A549 (cell line): ENCODE measurements around the gene SFRP5. TPM values are rescaled to one million over a fixed set of nuclear protein-coding genes. Genes with fewer than 3 reads are reported as not detected.
A peak's percentile ranks its signal among the peaks of the same experiment; 100 is the strongest.

ENCODE experiments used
- ATAC-seq, 2 experiments: fragments of 200-7000 bp in 1 of 2; fragments of >200 bp in 1 of 2; cut with Nextera tagmentation in 1 of 2; cut with Tn5 transposase in 1 of 2; 3 replicates each; pipeline versions ENCODE4 v1.8.0 to v1.9.1; 2018 to 2020; ENCODE audit warnings: mild to moderate bottlenecking in 1 of 2, moderate library complexity in 1 of 2
- CTCF ChIA-PET: fragments of 300-600 bp; sonication (Branson Sonifier 250); formaldehyde crosslinking; extraction: SDS; loops from one replicate; lab custom pipeline; 2021; ENCODE audit warnings: antibody characterized with exemption, inconsistent platforms; lab: Yijun Ruan, JAX
- POLR2A ChIA-PET: fragments of 350-600 bp; formaldehyde crosslinking; extraction: SDS; loops from one replicate; lab custom pipeline; 2021; ENCODE audit warnings: antibody characterized with exemption, inconsistent platforms; lab: Yijun Ruan, JAX
- DNase-seq, 2 experiments: peaks; one replicate each; pipeline versions ENCODE4 v3.0.0 to v3.0.0-alpha.2; 2011 to 2016; ENCODE audit warnings: low read depth in 1 of 2, low spot score in 1 of 2
- FAIRE-seq: peaks from 2 replicates; lab custom pipeline; 2011; peaks lifted over from hg19 to GRCh38; lab: Jason Lieb, UNC
- H3K27ac ChIP-seq, 2 experiments: fragments of >200 bp; sonication (Bioruptor Twin); formaldehyde crosslinking; 3 replicates each; pipeline ENCODE4 v1.5.1; 2016 to 2017
- H3K4me1 ChIP-seq: fragments of >200 bp; sonication (Bioruptor Twin); formaldehyde crosslinking; 3 replicates; pipeline ENCODE4 v1.6.1; 2016
- H3K4me2 ChIP-seq: fragments of >200 bp; sonication (Bioruptor Twin); formaldehyde crosslinking; 3 replicates; pipeline ENCODE4 v1.6.1; 2016
- H3K4me3 ChIP-seq: fragments of >200 bp; sonication (Bioruptor Twin); formaldehyde crosslinking; 3 replicates; pipeline ENCODE4 v1.5.1; 2016
- H3K9me3 ChIP-seq: fragments of >200 bp; sonication (Bioruptor Twin); formaldehyde crosslinking; 3 replicates; pipeline ENCODE4 v1.6.1; 2016
- ATOH8 ChIP-seq: fragments of 250-450 bp; sonication (Bioruptor Pico); IDR thresholded peaks from 2 replicates; pipeline ENCODE4 v1.5.0; 2020; ENCODE audit warnings: low read depth, mild to moderate bottlenecking, moderate library complexity
- BCL3 ChIP-seq: fragments of >200 bp; sonication (Bioruptor Twin); formaldehyde crosslinking; IDR thresholded peaks from 3 replicates; pipeline ENCODE4 v1.6.1; 2016
- CBX8 ChIP-seq: fragments of 200-600 bp; sonication (generic); IDR thresholded peaks from 2 replicates; pipeline ENCODE4 v1.6.1; 2016
- CEBPB ChIP-seq, 2 experiments: fragments of >200 bp in 1 of 2; sonication (Bioruptor Twin) in 1 of 2; formaldehyde crosslinking in 1 of 2; IDR thresholded peaks; 2 replicates each; pipeline ENCODE4 v1.6.1; 2012 to 2016
- CHD2 ChIP-seq: fragments of 150-350 bp; IDR thresholded peaks from 2 replicates; pipeline ENCODE4 v1.6.1; 2014; ENCODE audit warnings: low read length; ENCODE audit not compliant: partially characterized antibody
- E2F6 ChIP-seq: IDR thresholded peaks from 2 replicates; pipeline ENCODE4 v1.6.1; 2012; ENCODE audit warnings: low read depth, borderline replicate concordance
- ELK1 ChIP-seq: fragments of 150-350 bp; IDR thresholded peaks from 2 replicates; pipeline ENCODE4 v1.6.1; 2014; ENCODE audit warnings: low read depth, mild to moderate bottlenecking, low read length
- EP300 ChIP-seq, 2 experiments: fragments of >200 bp; sonication (Bioruptor Twin); formaldehyde crosslinking; IDR thresholded peaks; 2 replicates in 1 of 2; 3 replicates in 1 of 2; pipeline ENCODE4 v1.6.1; 2016 to 2017
- FOSB ChIP-seq: fragments of 250-450 bp; sonication (Bioruptor Pico); IDR thresholded peaks from 2 replicates; pipeline ENCODE4 v1.5.0; 2020; ENCODE audit warnings: mild to moderate bottlenecking, moderate library complexity
- FOXS1 ChIP-seq: fragments of 250-450 bp; sonication (Bioruptor Pico); IDR thresholded peaks from 2 replicates; pipeline ENCODE4 v1.5.0; 2020; ENCODE audit warnings: mild to moderate bottlenecking, moderate library complexity
- HES2 ChIP-seq: fragments of >200 bp; sonication (Bioruptor Twin); formaldehyde crosslinking; IDR thresholded peaks from 2 replicates; pipeline ENCODE4 v1.6.1; 2016
- HEYL ChIP-seq: fragments of 250-450 bp; sonication (Bioruptor Pico); IDR thresholded peaks from 2 replicates; pipeline ENCODE4 v1.8.0; 2021; ENCODE audit warnings: mild to moderate bottlenecking, moderate library complexity
- JUNB ChIP-seq: fragments of >200 bp; sonication (Bioruptor Twin); formaldehyde crosslinking; IDR thresholded peaks from 2 replicates; pipeline ENCODE4 v1.6.1; 2016
- KDM1A ChIP-seq: fragments of 200-600 bp; sonication (generic); IDR thresholded peaks from 2 replicates; pipeline ENCODE4 v1.6.1; 2016; ENCODE audit warnings: low read depth, mild to moderate bottlenecking
- MAFK ChIP-seq: fragments of 450-650 bp; IDR thresholded peaks from 2 replicates; pipeline ENCODE4 v1.6.1; 2014; ENCODE audit not compliant: partially characterized antibody
- NFE2L2 ChIP-seq: fragments of 150-350 bp; conservative IDR thresholded peaks from 2 replicates; pipeline ENCODE4 v1.6.1; 2014; ENCODE audit warnings: low read length
- NPAS2 ChIP-seq: fragments of 250-450 bp; sonication (Bioruptor Pico); IDR thresholded peaks from 2 replicates; pipeline ENCODE4 v1.8.0; 2022; ENCODE audit warnings: mild to moderate bottlenecking, moderate library complexity, borderline replicate concordance
- PBX3 ChIP-seq: IDR thresholded peaks from 2 replicates; pipeline ENCODE4 v1.6.1; 2012
- POLR2A ChIP-seq: IDR thresholded peaks from 2 replicates; pipeline ENCODE4 v1.6.1; 2012; ENCODE audit warnings: mild to moderate bottlenecking, low read length
- RARB ChIP-seq: fragments of 250-450 bp; sonication (Bioruptor Pico); IDR thresholded peaks from 2 replicates; pipeline ENCODE4 v1.8.0; 2021; ENCODE audit warnings: mild to moderate bottlenecking, moderate library complexity
- RCOR1 ChIP-seq: fragments of 150-350 bp; IDR thresholded peaks from 2 replicates; pipeline ENCODE4 v1.6.1; 2014; ENCODE audit warnings: antibody characterized with exemption, low read length, low read depth
- SMC3 ChIP-seq: fragments of >200 bp; sonication (Bioruptor Twin); formaldehyde crosslinking; IDR thresholded peaks from 3 replicates; pipeline ENCODE4 v1.6.1; 2018; ENCODE audit warnings: inconsistent platforms
- TFCP2L1 ChIP-seq: fragments of 250-450 bp; sonication (Bioruptor Pico); IDR thresholded peaks from 2 replicates; pipeline ENCODE4 v1.5.0; 2021; ENCODE audit warnings: mild to moderate bottlenecking
- TP53 ChIP-seq: fragments of 250-450 bp; sonication (Bioruptor Pico); IDR thresholded peaks from 2 replicates; pipeline ENCODE4 v1.5.0; 2021; ENCODE audit warnings: mild to moderate bottlenecking, moderate library complexity
- WGBS: methylation state at CpG from one replicate; pipeline ENCODE4 v1.1.6; 2017; ENCODE audit errors: missing lambda C conversion rate; 5-methylcytosine and 5-hydroxymethylcytosine counted together
- polyA plus RNA-seq, 4 experiments: library from polyadenylated mRNA; depleted of rRNA in 3 of 4; stranded (reverse); fragments of >200 nt; fragmentation: RNase III in 1 of 4; extraction: RNeasy Plus Mini Kit Qiagen cat#74134 plus additional on column Dnase treatment in 1 of 4; gene quantifications; 2 replicates in 3 of 4; 3 replicates in 1 of 4; pipeline ENCODE4 v1.2.3, GENCODE V29; 2011 to 2017

SFRP5 gene
- polyA plus RNA-seq, 2 of the 4 experiments (the other 2 are of a cell fraction) = 0.50 to 1.2 TPM

DNA sequence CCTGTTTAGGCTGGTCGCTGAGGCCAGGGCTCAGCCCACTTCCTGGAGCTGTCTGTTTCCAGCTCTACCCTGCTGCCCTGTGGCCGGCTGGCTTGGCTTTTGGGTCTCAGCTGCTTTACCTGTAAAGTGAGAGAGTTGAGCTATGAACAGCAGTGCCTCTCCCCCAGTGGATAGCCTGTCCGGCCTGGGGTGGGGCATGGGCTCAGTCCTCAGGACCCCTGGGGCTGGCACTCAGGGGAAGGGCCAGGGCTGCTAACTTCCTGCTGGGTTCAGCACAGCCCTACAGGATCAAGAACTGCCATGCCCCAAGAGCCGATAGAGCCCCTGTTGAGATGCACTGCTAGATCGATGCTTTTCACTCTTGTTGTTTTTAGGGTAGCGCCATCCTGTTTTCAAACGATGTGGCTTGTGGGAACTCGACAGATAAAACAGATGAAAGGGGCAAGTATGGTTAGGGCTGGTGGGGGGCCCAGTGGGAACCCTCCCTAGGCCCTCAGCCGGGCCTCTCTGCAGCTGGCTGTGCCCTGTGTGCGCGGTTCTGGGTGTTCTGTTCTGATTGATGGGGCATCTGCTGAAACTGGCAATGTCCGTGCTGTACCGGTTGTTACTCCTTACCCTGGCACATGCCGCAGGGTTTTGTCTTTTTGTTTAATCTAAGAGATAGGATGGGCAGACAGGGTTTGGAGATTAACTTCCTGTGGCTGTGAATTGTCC is 10.0 kb upstream of the SFRP5 start:
- FAIRE-seq (no peak), ATAC-seq (peak; percentile 12 to 40; a peak in 3 of 6 replicates), DNase-seq (no peak)
- WGBS = 73% methylated on average over 14 of the region's 14 CpGs
- no peak overlapping the region for H3K4me2 ChIP-seq
- no peak overlapping the region for H3K4me3 ChIP-seq
- no peaks in the 10 kb centered on the region for H3K9me3 ChIP-seq
- CTCF ChIA-PET = interaction anchor here (0.7 to 11.6 kb wide), 6 partner anchors 10 to 1606 kb away, joined by 3 to 82 read pairs (median 4); no protein-coding TSS in a partner anchor
- no peaks in the 10 kb centered on the region for H3K4me1 ChIP-seq
- no peak for TF ChIP-seq PBX3
- no peak for TF ChIP-seq RCOR1
- no peak for TF ChIP-seq NFE2L2
- no peak for TF ChIP-seq CHD2
- TF ChIP-seq RARB (CRISPR knock-in tag) = no peak
- TF ChIP-seq POLR2A = no peak
- TF ChIP-seq BCL3 = no peak
- no peak for TF ChIP-seq HES2
- no peak for TF ChIP-seq ATOH8
- TF ChIP-seq TP53 (CRISPR knock-in tag) = no peak
- no peak for TF ChIP-seq MAFK
- TF ChIP-seq E2F6 = no peak
- TF ChIP-seq JUNB = no peak
- TF ChIP-seq CEBPB (IDR thresholded peaks at IDR 0.05) = no peak
- no peak for TF ChIP-seq NPAS2 (CRISPR knock-in tag)
- TF ChIP-seq TFCP2L1 (CRISPR knock-in tag) = no peak
- no peak for TF ChIP-seq SMC3
- no peak for TF ChIP-seq FOXS1 (CRISPR knock-in tag)
- TF ChIP-seq HEYL (CRISPR knock-in tag) = no peak
- POLR2A ChIA-PET = no interaction called here
- peak overlapping the region in 1 of 2 experiments; percentile 27; a peak in 1 of 6 replicates for H3K27ac ChIP-seq

DNA sequence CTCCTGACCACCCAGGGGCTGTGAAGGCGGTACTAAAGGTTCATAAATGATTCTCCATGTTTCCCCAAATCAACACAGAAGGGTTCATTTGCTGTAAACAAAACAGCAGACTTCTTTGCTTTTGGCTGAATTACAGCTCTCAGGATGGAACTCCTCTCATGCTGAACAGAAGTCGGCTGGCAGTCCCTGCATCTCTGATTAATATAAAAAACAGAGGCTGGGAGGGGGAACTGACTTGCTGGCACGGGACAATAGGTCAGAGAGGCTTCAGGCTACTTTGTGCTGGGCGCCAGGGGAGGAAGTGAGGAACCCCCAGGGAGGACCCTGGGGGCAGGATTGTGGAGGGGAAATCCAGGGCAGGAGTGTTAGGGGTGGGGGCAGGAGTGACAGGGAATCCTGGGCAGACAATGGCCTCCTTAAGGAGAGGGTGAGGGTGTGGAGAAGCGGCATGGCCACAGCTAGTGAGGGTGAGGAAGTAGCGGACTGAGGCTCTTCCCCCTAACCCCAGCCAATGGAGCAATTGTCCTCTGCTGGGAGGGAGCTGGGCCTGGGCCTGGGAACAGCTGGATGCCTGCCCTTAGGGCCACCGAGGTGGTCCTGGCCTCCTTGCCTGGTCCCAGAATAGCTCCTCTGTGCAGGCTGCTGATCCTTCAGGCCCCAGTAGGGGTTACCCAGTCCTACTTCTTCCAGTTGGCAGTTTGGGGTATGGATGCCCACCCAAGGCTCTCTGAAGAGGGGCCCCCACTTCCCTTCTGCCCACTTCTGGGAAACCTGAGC is 9.2 kb upstream of the SFRP5 start:
- no peaks in the 10 kb centered on the region for H3K4me1 ChIP-seq
- ChIA-PET CTCF (interaction anchor here (0.6 to 11.6 kb wide), 8 partner anchors 10 to 265 kb away, joined by 3 to 82 read pairs (median 4); no protein-coding TSS in a partner anchor), POLR2A (no interaction called here)
- peak overlapping the region in 1 of 2 experiments; percentile 27; a peak in 1 of 6 replicates for H3K27ac ChIP-seq
- no peaks in the 10 kb centered on the region for H3K9me3 ChIP-seq
- peak; percentile 45 to 57; a peak in 4 of 6 replicates for ATAC-seq
- 73% methylated on average over 6 of the region's 7 CpGs for WGBS
- TF ChIP-seq EP300 (IDR thresholded peaks at IDR 0.05) = no peak
- no peak for TF ChIP-seq CBX8
- TF ChIP-seq FOSB (CRISPR knock-in tag) = no peak
- no peak for TF ChIP-seq KDM1A
- no peak for TF ChIP-seq JUNB
- no peak for TF ChIP-seq ELK1
- TF ChIP-seq TFCP2L1 (CRISPR knock-in tag) = no peak
- FAIRE-seq = no peak
- H3K4me3 ChIP-seq = no peak overlapping the region
- DNase-seq = no peak
- H3K4me2 ChIP-seq = no peak overlapping the region
